C4-2B (cell line): ENCODE results near the gene INKA1.

Source experiments
- CTCF ChIP-seq: fragments of 450-650 bp; conservative IDR thresholded peaks from 2 replicates; pipeline ENCODE4 v1.5.1; 2017; ENCODE audit warnings: mild to moderate bottlenecking
- ZFX ChIP-seq: fragments of 450-650 bp; IDR thresholded peaks from 2 replicates; pipeline ENCODE4 v1.6.1; 2017

DNA sequence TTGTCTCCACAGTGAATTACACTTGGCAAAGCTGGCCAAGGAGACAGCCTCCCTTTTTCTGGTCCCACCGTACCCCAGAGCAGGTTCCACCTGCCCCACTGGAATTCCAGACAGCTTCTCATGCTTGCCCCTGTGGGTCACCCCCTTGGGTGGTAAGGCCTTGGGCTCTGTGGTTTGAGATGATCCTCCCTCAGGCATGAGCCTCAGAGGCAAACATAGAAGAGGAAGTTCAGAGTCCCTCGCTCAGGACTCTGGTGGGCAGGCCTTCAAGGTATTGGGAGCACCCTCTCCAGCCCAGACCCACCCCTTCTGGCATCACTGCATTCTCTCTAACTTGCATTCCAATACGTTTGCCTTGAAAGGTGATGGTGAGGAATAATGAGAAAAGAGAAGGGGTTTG is 28.3 kb downstream of the INKA1 start:
- TF ChIP-seq CTCF (no peak), ZFX (no peak)
